Nephron (organoid): ENCODE results near the gene IPO9.
A peak's percentile ranks its signal among the peaks of the same experiment; 100 is the strongest.

Source experiments
- H3K27ac Mint-ChIP-seq, 3 experiments: 2 replicates each; pipeline ENCODE4 v1.8.0; 2020; ENCODE audit warnings: mixed read lengths in 3 of 3, mild to moderate bottlenecking in 2 of 3, moderate library complexity in 1 of 3
- H3K27me3 Mint-ChIP-seq: 2 replicates; pipeline ENCODE4 v1.8.0; 2021; ENCODE audit warnings: low read depth, mild to moderate bottlenecking, moderate library complexity, mixed read lengths
- H3K36me3 Mint-ChIP-seq: 2 replicates; pipeline ENCODE4 v1.8.0; 2020; ENCODE audit warnings: low read depth, mixed read lengths
- H3K4me1 Mint-ChIP-seq: 2 replicates; pipeline ENCODE4 v1.8.0; 2020; ENCODE audit warnings: mixed read lengths
- H3K4me3 Mint-ChIP-seq, 3 experiments: 2 replicates each; pipeline ENCODE4 v1.8.0; 2020; ENCODE audit warnings: mild to moderate bottlenecking in 3 of 3, mixed read lengths in 3 of 3, moderate library complexity in 2 of 3
- H3K9me3 Mint-ChIP-seq: 2 replicates; pipeline ENCODE4 v1.8.0; 2020; ENCODE audit warnings: mixed read lengths
- CTCF ChIP-seq, 3 experiments: fragments of 200-600 bp; sonication (generic); IDR thresholded peaks; one replicate each; pipeline ENCODE4 v1.5.0; 2021; ENCODE audit warnings: antibody characterized with exemption in 3 of 3; ENCODE audit not compliant: unreplicated experiment in 3 of 3

The IPO9 gene

GRCh38 chr1:201825245-201825644, 3.7 kb upstream of the IPO9 start:
- H3K4me3 Mint-ChIP-seq: no peak overlapping the region
- H3K4me1 Mint-ChIP-seq: peaks cover 35% of the 10 kb centered on the region
- no peak overlapping the region for H3K27ac Mint-ChIP-seq
- no peaks in the 10 kb centered on the region for H3K9me3 Mint-ChIP-seq
- peaks cover 38% of the 10 kb centered on the region for H3K36me3 Mint-ChIP-seq
- TF ChIP-seq CTCF (IDR thresholded peaks at IDR 0.05; ENCODE audit: unreplicated experiment in 3 of 3): no peak
- H3K27me3 Mint-ChIP-seq: no peaks in the 10 kb centered on the region

GRCh38 chr1:201826830-201827229, 2.1 kb upstream of the IPO9 start:
- no peak for TF ChIP-seq CTCF (IDR thresholded peaks at IDR 0.05; ENCODE audit: unreplicated experiment in 3 of 3)
- Mint-ChIP-seq H3K27me3 (no peaks in the 10 kb centered on the region), H3K4me3 (peak overlapping the region in 2 of 3 experiments; percentile 5 to 16), H3K9me3 (no peaks in the 10 kb centered on the region), H3K27ac (peak overlapping the region in 2 of 3 experiments; percentile 7 to 17), H3K36me3 (peaks cover 29% of the 10 kb centered on the region), H3K4me1 (peaks cover 47% of the 10 kb centered on the region)

- Mint-ChIP-seq H3K4me1 (peaks cover 48% of the 10 kb centered on the region), H3K9me3 (no peaks in the 10 kb centered on the region)
These were observed 1.4 kb upstream of the IPO9 start for GRCh38 chr1:201827321-201828216.

GRCh38 chr1:201828217-201828819, 639 bp upstream of the IPO9 start:
- no peaks in the 10 kb centered on the region for H3K9me3 Mint-ChIP-seq
- H3K4me3 Mint-ChIP-seq: peak overlapping the region; percentile 95 to 97 (median 95)
- H3K36me3 Mint-ChIP-seq: peaks cover 16% of the 10 kb centered on the region
- H3K4me1 Mint-ChIP-seq: peaks cover 48% of the 10 kb centered on the region
- TF ChIP-seq CTCF (IDR thresholded peaks at IDR 0.05; ENCODE audit: unreplicated experiment in 3 of 3): no peak
- H3K27me3 Mint-ChIP-seq: no peaks in the 10 kb centered on the region
- H3K27ac Mint-ChIP-seq: peak overlapping the region; percentile 92 to 96 (median 92)

More at GRCh38 chr1:201827321-201828216, 1.4 kb upstream of the IPO9 start:
- no peaks in the 10 kb centered on the region for H3K27me3 Mint-ChIP-seq
- peaks cover 23% of the 10 kb centered on the region for H3K36me3 Mint-ChIP-seq
- peak overlapping the region in 1 of 3 experiments; percentile 92 for H3K27ac Mint-ChIP-seq
- TF ChIP-seq CTCF (IDR thresholded peaks at IDR 0.05; ENCODE audit: unreplicated experiment in 3 of 3): no peak
- H3K4me3 Mint-ChIP-seq: peak overlapping the region; percentile 95 to 97 (median 95)

- TF ChIP-seq CTCF (IDR thresholded peaks at IDR 0.05; ENCODE audit: unreplicated experiment in 3 of 3): no peak
- no peaks in the 10 kb centered on the region for H3K27me3 Mint-ChIP-seq
- H3K4me1 Mint-ChIP-seq: peaks cover 48% of the 10 kb centered on the region
- H3K36me3 Mint-ChIP-seq: peaks cover 21% of the 10 kb centered on the region
- no peaks in the 10 kb centered on the region for H3K9me3 Mint-ChIP-seq
- peak overlapping the region in 2 of 3 experiments; percentile 12 to 92 for H3K27ac Mint-ChIP-seq
- peak overlapping the region; percentile 95 to 97 (median 95) for H3K4me3 Mint-ChIP-seq
These were observed 2.4 kb downstream of the IPO9 start for GRCh38 chr1:201831371-201831770.
